HEK293 (cell line): ENCODE results near the gene LTB4R.

Experiments
- CTCF ChIA-PET: fragments of 350-600 bp; formaldehyde crosslinking; extraction: SDS; loops from one replicate; lab custom pipeline; 2021; ENCODE audit warnings: antibody characterized with exemption; lab: Yijun Ruan, JAX
- POLR2A ChIA-PET: fragments of 300-600 bp; formaldehyde crosslinking; extraction: SDS; loops from one replicate; lab custom pipeline; 2020; ENCODE audit warnings: antibody characterized with exemption, inconsistent platforms; lab: Yijun Ruan, JAX
- H3K27ac ChIP-seq: fragments of 200-500 bp; sonication (Bioruptor generic); 2 replicates; pipeline ENCODE4 v1.5.1; 2014; ENCODE audit warnings: low read depth, low read length, control low read depth, inconsistent platforms; ENCODE audit errors: extremely low read depth
- H3K36me3 ChIP-seq, 2 experiments: fragments of 200-500 bp in 1 of 2; sonication (Bioruptor generic) in 1 of 2; 1 replicate in 1 of 2; 2 replicates in 1 of 2; pipeline ENCODE4 v1.5.1; 2014 to 2017; ENCODE audit warnings: inconsistent platforms in 2 of 2, low read length in 2 of 2; ENCODE audit not compliant: control insufficient read depth in 2 of 2, insufficient read depth in 1 of 2
- H3K4me1 ChIP-seq: fragments of 200-500 bp; sonication (Bioruptor generic); 2 replicates; pipeline ENCODE4 v1.5.1; 2014; ENCODE audit warnings: mild to moderate bottlenecking, low read length, inconsistent platforms; ENCODE audit not compliant: control insufficient read depth, insufficient read depth
- H3K4me3 ChIP-seq: 2 replicates; pipeline ENCODE4 v1.5.1; 2011; ENCODE audit warnings: low read depth, mild to moderate bottlenecking, control low read depth, low read length, moderate library complexity
- H3K9me3 ChIP-seq: fragments of 200-500 bp; sonication (Bioruptor generic); 2 replicates; pipeline ENCODE4 v1.5.1; 2014; ENCODE audit warnings: low read depth, low read length, inconsistent platforms; ENCODE audit not compliant: control insufficient read depth, insufficient read depth
- AEBP2 ChIP-seq: fragments of 450-650 bp; formaldehyde crosslinking; IDR thresholded peaks from 2 replicates; pipeline ENCODE4 v1.5.1; 2016; ENCODE audit warnings: missing biosample characterization, missing genetic modification characterization, borderline replicate concordance
- ELK4 ChIP-seq: IDR thresholded peaks from 2 replicates; pipeline ENCODE4 v1.6.1; 2011; ENCODE audit warnings: mild to moderate bottlenecking, low read depth, low read length, borderline replicate concordance
- KLF16 ChIP-seq: fragments of 450-650 bp; formaldehyde crosslinking; IDR thresholded peaks from 2 replicates; pipeline ENCODE4 v1.5.1; 2017; ENCODE audit warnings: missing biosample characterization, missing genetic modification characterization
- PRDM10 ChIP-seq: fragments of 450-650 bp; formaldehyde crosslinking; IDR thresholded peaks from 2 replicates; pipeline ENCODE4 v1.5.1; 2016; ENCODE audit warnings: missing biosample characterization, missing genetic modification characterization
- PRDM6 ChIP-seq: fragments of 450-650 bp; formaldehyde crosslinking; IDR thresholded peaks from 2 replicates; pipeline ENCODE4 v1.5.1; 2017; ENCODE audit warnings: missing biosample characterization, missing genetic modification characterization
- ZBTB17 ChIP-seq: fragments of 450-650 bp; formaldehyde crosslinking; IDR thresholded peaks from 2 replicates; pipeline ENCODE4 v1.5.1; 2016; ENCODE audit warnings: missing biosample characterization, missing genetic modification characterization
- ZIC2 ChIP-seq: fragments of 450-650 bp; formaldehyde crosslinking; IDR thresholded peaks from 2 replicates; pipeline ENCODE4 v1.5.1; 2016; ENCODE audit warnings: missing biosample characterization, missing genetic modification characterization
- ZNF121 ChIP-seq: fragments of 450-650 bp; formaldehyde crosslinking; IDR thresholded peaks from 2 replicates; pipeline ENCODE4 v1.5.1; 2016; ENCODE audit warnings: missing biosample characterization, missing genetic modification characterization
- ZNF140 ChIP-seq: fragments of 450-650 bp; formaldehyde crosslinking; IDR thresholded peaks from 2 replicates; pipeline ENCODE4 v1.5.1; 2016; ENCODE audit warnings: missing biosample characterization, missing genetic modification characterization
- ZNF23 ChIP-seq: fragments of 450-650 bp; formaldehyde crosslinking; IDR thresholded peaks from 2 replicates; pipeline ENCODE4 v1.5.1; 2016; ENCODE audit warnings: missing biosample characterization, missing genetic modification characterization, borderline replicate concordance
- ZNF274 ChIP-seq, 2 experiments: fragments of 200-500 bp in 1 of 2; fragments of 450-650 bp in 1 of 2; sonication (Bioruptor generic) in 1 of 2; formaldehyde crosslinking in 1 of 2; IDR thresholded peaks; 2 replicates each; pipeline versions ENCODE4 v1.5.1 to v1.6.1; 2014 to 2016; ENCODE audit warnings: borderline replicate concordance in 1 of 2, inconsistent platforms in 1 of 2, low read length in 1 of 2, missing biosample characterization in 1 of 2, missing genetic modification characterization in 1 of 2
- ZNF416 ChIP-seq: fragments of 450-650 bp; formaldehyde crosslinking; IDR thresholded peaks from 2 replicates; pipeline ENCODE4 v1.5.1; 2016; ENCODE audit warnings: missing biosample characterization, missing genetic modification characterization
- ZNF433 ChIP-seq: fragments of 450-650 bp; formaldehyde crosslinking; IDR thresholded peaks from 2 replicates; pipeline ENCODE4 v1.5.1; 2016; ENCODE audit warnings: missing biosample characterization, missing genetic modification characterization, low read depth
- ZNF596 ChIP-seq: fragments of 450-650 bp; IDR thresholded peaks from 2 replicates; pipeline ENCODE4 v1.5.0; 2018; ENCODE audit warnings: missing biosample characterization, mild to moderate bottlenecking, missing genetic modification characterization, moderate library complexity
- ZNF664 ChIP-seq: fragments of 450-650 bp; formaldehyde crosslinking; IDR thresholded peaks from 2 replicates; pipeline ENCODE4 v1.5.1; 2016; ENCODE audit warnings: missing biosample characterization, missing genetic modification characterization
- ZNF677 ChIP-seq: fragments of 450-650 bp; IDR thresholded peaks from 2 replicates; pipeline ENCODE4 v1.5.0; 2018; ENCODE audit warnings: missing biosample characterization, mild to moderate bottlenecking, missing genetic modification characterization, moderate library complexity
- ZNF692 ChIP-seq: fragments of 450-650 bp; formaldehyde crosslinking; IDR thresholded peaks from 2 replicates; pipeline ENCODE4 v1.5.1; 2016; ENCODE audit warnings: missing biosample characterization, missing genetic modification characterization
- ZNF76 ChIP-seq: fragments of 450-650 bp; formaldehyde crosslinking; IDR thresholded peaks from 2 replicates; pipeline ENCODE4; 2016; ENCODE audit warnings: low read depth, missing biosample characterization, missing genetic modification characterization, borderline replicate concordance
- ZNF768 ChIP-seq: fragments of 450-650 bp; formaldehyde crosslinking; IDR thresholded peaks from 2 replicates; pipeline ENCODE4 v1.5.1; 2018; ENCODE audit warnings: missing biosample characterization, mild to moderate bottlenecking, missing genetic modification characterization
- ZNF776 ChIP-seq: fragments of 450-650 bp; formaldehyde crosslinking; IDR thresholded peaks from 2 replicates; pipeline ENCODE4 v1.5.0; 2017; ENCODE audit warnings: missing biosample characterization, missing genetic modification characterization, borderline replicate concordance

LTB4R gene

GRCh38 chr14:24284501-24285035 lies 26.7 kb upstream of the LTB4R start (continued):
- TF ChIP-seq ZNF692 (tag by site-specific recombination) (no peak), ZIC2 (tag by site-specific recombination) (no peak)

- Histone ChIP-seq H3K4me3 (no peak overlapping the region), H3K4me1 (no peaks in the 10 kb centered on the region)
Observed at GRCh38 chr14:24285351-24285750, 26.0 kb upstream of the LTB4R start.

More at GRCh38 chr14:24285351-24285750, 26.0 kb upstream of the LTB4R start:
- ChIA-PET POLR2A (no interaction called here), CTCF (interaction anchor here (0.8 kb wide), 1 partner anchor 43 kb away, joined by 4 read pairs; the partner anchor contains the start of gene TINF2)
- H3K9me3 ChIP-seq = no peaks in the 10 kb centered on the region
- H3K27ac ChIP-seq = no peak overlapping the region
- peaks cover 0 to 12% of the 10 kb centered on the region in 2 experiments; a peak in 1 of 3 replicates for H3K36me3 ChIP-seq
- TF ChIP-seq ZNF664 (tag by site-specific recombination) (no peak), ZNF416 (tag by site-specific recombination) (no peak), ZNF692 (tag by site-specific recombination) (no peak), PRDM6 (tag by site-specific recombination) (no peak), PRDM10 (tag by site-specific recombination) (no peak), ZNF140 (tag by site-specific recombination) (no peak), ZNF23 (tag by site-specific recombination) (no peak), ZNF776 (no peak), ELK4 (no peak), KLF16 (no peak), ZNF768 (tag by site-specific recombination) (no peak), ZNF274 (IDR thresholded peaks at IDR 0.05; ENCODE audit: low read length) (no peak), ZNF274 (tag by site-specific recombination; IDR thresholded peaks at IDR 0.05; ENCODE audit: borderline replicate concordance) (no peak), ZNF677 (tag by site-specific recombination) (no peak), AEBP2 (tag by site-specific recombination) (no peak), ZNF121 (tag by site-specific recombination) (no peak), ZNF433 (tag by site-specific recombination) (no peak), ZBTB17 (tag by site-specific recombination) (no peak), ZNF596 (tag by site-specific recombination) (no peak), ZNF76 (tag by site-specific recombination) (no peak)
